Lower leg skin (tissue), 4 donors: ENCODE data around the gene ZNF580. TPM values are rescaled to one million over a fixed set of nuclear protein-coding genes. Genes with fewer than 3 reads are reported as not detected.
A peak's percentile ranks its signal among the peaks of the same experiment; 100 is the strongest.

Experiments used
- DNase-seq, 2 donors: peaks; one replicate each; pipeline ENCODE4 v3.0.0-alpha.2; 2019; ENCODE audit warnings: low spot score in 2 of 2
- H3K4me3 ChIP-seq: fragments of 200-600 bp; sonication (generic); 2 replicates; pipeline ENCODE4 v1.5.1; 2017; ENCODE audit warnings: mild to moderate bottlenecking, low read depth; ENCODE audit not compliant: poor library complexity, severe bottlenecking
- POLR2A ChIP-seq, 2 donors: fragments of 450-650 bp; IDR thresholded peaks; one replicate each; pipeline ENCODE4 v1.6.1; 2016 to 2017; ENCODE audit warnings: antibody characterized with exemption in 2 of 2, mild to moderate bottlenecking in 1 of 2, moderate library complexity in 1 of 2
- WGBS, 2 donors: methylation state at CpG; one replicate each; pipeline ENCODE4 v1.1.5; 2018; 5-methylcytosine and 5-hydroxymethylcytosine counted together
- intact Hi-C: fragments of 100-400 bp; cut with DNase I; formaldehyde crosslinking; loops from one replicate; pipeline ENCODE4 v1.15.0; 2023; ENCODE audit warnings: low total_unique reads
- total RNA-seq, 4 donors: library from RNA; depleted of rRNA; stranded (reverse); fragments of >200 nt; gene quantifications; one replicate each; pipeline ENCODE4 v1.1.0, GENCODE V29; 2016
- TF ChIP-seq, protein P1 (sequence below), 3 donors: fragments of 450-650 bp; IDR thresholded peaks; one replicate each; pipeline ENCODE4 v1.5.1; 2016; ENCODE audit warnings: antibody characterized with exemption in 3 of 3, mild to moderate bottlenecking in 3 of 3, moderate library complexity in 2 of 3

The ZNF580 gene
- total RNA-seq, 4 donors from 2014 or later = 14.1 to 38.0 (median 22.9) TPM

DNA sequence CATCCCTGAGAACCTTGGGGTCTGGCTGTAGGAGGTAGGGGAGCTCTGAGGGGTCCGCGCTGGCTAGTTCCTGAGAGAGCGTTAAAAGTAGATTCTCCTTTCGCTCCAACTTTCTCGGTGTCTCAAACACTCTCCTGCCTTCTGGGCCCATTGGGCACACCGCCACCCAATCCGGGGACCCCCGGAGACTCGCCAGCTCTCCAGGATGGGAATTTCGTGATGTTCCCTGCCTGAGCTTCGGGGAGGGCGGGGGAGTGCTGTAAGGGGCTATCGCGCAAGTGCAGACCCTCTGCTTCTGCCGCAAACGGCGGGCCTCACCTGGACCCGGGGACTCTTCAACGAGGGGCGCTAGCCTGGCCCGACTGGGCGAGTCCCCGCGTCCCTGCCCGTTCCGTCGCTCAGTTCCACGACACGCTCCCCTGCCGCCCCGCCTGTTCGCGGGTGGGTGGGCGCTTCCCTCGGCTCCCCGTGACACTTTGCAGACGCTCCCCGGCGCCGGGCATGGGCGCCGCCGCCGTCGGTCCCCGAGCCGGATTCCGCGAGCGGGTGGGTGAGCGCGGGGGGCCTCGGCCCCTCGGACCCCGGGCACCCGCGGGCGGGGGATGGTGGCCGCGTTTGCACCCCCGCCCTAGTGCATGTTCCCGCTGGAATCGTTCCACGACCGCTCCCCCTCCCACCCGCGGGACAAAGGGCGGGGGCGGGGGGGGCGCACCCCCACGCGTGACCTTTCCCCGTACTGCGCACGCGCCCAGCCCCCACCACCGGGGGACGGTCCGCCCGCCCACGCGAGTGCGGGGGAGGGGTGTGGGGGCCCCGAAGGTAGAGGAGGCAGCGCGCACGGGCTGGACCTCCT is 7.2 kb downstream of the ZNF580 start, which contains the start of gene CCDC106:
Gene CCDC106 (plus strand): TSS at position 481 of the 853 bp plus-strand sequence. CDS start 835 bp downstream, outside the sequence.
- WGBS, 2 donors = 1 to 4% methylated on average over 20 to 36 of the region's 87 CpGs
- intact Hi-C loops = no loop called here
- TF ChIP-seq, protein P1, sequence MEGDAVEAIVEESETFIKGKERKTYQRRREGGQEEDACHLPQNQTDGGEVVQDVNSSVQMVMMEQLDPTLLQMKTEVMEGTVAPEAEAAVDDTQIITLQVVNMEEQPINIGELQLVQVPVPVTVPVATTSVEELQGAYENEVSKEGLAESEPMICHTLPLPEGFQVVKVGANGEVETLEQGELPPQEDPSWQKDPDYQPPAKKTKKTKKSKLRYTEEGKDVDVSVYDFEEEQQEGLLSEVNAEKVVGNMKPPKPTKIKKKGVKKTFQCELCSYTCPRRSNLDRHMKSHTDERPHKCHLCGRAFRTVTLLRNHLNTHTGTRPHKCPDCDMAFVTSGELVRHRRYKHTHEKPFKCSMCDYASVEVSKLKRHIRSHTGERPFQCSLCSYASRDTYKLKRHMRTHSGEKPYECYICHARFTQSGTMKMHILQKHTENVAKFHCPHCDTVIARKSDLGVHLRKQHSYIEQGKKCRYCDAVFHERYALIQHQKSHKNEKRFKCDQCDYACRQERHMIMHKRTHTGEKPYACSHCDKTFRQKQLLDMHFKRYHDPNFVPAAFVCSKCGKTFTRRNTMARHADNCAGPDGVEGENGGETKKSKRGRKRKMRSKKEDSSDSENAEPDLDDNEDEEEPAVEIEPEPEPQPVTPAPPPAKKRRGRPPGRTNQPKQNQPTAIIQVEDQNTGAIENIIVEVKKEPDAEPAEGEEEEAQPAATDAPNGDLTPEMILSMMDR (IDR thresholded peaks at IDR 0.05) = no peak
- no peak for TF ChIP-seq POLR2A (IDR thresholded peaks at IDR 0.05)
- peak within 1 kb of the TSS; percentile 64 for H3K4me3 ChIP-seq
- no peak for DNase-seq

DNA sequence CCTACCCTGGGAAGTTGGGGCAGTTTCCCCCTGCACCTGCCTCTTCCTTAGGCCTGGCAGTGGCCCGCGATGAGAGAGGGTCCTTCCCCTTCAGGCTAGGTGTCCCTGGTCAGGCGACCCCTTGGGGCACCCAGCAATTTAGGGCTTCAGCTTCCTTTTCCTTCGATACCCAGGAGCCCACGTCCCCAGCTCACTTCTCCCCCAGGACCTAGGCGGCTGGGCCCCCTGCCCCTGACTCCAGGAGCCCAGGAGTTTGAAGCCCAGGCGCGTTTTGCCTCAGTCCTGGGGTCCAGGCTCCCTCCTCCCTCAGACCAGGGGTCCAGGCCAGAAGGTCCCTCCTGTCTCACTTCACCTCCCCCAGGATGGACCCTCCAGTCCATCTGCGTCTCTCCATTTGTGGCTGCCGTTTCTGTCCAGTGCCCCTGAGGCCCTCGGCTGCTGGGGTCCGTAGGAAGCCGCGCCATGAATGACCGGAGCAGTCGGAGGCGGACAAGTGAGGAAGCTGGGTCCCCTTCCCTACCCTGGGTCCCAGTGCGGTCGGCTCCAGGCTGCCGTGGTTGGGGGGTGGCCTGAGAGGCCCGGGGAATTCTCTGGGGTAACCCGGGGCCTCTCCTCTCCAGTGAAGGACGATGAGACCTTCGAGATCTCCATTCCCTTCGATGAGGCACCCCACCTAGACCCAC is 7.9 kb downstream of the ZNF580 start:
- WGBS, 2 donors = 26 to 40% methylated on average over 18 to 25 of the region's 25 CpGs
- DNase-seq = no peak
- intact Hi-C loops = no loop called here
- H3K4me3 ChIP-seq = peak overlapping the region; percentile 64
- no peak for TF ChIP-seq POLR2A (IDR thresholded peaks at IDR 0.05)
- TF ChIP-seq, protein P1 (IDR thresholded peaks at IDR 0.05) = no peak

DNA sequence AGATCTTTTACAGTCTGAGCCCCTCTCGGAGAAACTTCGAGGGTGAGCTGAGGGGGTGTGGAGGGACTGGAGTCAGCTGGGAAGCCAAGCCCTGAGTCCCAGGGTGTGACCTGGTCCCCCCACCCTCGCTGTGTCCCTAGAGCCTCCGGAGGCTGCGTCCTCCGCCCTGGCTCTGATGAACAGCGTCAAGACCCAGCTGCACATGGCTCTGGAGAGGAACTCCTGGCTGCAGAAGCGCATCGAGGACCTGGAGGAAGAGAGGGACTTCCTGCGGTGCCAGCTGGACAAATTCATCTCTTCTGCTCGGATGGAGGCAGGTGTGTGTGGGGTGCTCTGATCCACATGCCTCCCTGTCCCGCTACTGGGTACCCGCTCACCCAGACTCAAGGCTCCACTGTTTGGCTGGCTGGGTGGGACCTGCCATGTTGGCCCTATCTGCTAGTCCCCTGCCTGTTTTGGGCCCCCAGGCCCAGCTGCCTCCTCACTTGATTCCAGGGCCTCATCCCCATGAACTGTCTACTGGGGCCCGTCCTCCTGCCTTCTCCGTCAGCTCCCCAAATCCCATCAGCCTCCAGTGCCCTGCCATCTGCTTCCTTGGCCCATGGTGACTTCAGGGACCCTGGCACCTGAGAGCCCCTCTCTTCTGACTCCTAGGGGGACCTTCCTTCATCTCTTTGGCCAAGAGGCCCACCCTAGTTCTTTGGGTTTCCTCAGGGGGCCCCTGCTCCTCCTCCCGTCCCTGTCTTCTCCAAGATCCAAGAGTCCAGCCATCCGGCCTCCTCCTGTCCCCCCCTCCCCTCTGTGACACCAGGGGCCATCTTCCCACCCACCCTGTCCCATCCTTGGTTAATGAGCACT is 8.7 kb downstream of the ZNF580 start:
- no peak for DNase-seq
- TF ChIP-seq POLR2A (IDR thresholded peaks at IDR 0.05) = no peak
- TF ChIP-seq, protein P1 (IDR thresholded peaks at IDR 0.05) = no peak
- no peak overlapping the region for H3K4me3 ChIP-seq
- 71 to 90% methylated on average over 7 to 16 of the region's 17 CpGs for WGBS, 2 donors
- intact Hi-C loops = no loop called here

DNA sequence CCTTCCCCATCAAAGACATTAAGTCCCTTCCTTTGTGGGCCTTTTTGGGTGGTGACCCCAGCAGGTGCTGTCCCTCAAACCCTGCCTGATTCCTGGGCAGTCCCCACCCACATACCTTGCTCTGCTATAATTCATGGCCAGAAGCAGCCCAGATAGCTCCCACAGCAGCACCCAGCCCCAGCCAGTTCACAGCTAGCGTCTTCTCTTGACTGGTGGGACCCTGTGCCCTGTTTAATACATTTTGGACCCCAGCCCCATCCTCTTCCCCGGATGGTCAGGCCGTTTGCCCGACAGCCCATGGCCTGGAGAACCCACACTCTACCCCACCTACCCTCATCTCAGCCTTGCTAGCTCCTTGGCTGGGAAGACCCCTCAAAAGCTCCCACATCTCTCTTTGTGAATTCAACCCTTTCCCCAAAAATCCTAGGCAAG is 9.3 kb downstream of the ZNF580 start:
- TF ChIP-seq, protein P1 (IDR thresholded peaks at IDR 0.05) = no peak
- no peak for TF ChIP-seq POLR2A (IDR thresholded peaks at IDR 0.05)
- no peak overlapping the region for H3K4me3 ChIP-seq
- DNase-seq = no peak
- WGBS, 2 donors = 83 to 85% methylated on average over 4 of the region's 4 CpGs
- intact Hi-C loops = no loop called here

DNA sequence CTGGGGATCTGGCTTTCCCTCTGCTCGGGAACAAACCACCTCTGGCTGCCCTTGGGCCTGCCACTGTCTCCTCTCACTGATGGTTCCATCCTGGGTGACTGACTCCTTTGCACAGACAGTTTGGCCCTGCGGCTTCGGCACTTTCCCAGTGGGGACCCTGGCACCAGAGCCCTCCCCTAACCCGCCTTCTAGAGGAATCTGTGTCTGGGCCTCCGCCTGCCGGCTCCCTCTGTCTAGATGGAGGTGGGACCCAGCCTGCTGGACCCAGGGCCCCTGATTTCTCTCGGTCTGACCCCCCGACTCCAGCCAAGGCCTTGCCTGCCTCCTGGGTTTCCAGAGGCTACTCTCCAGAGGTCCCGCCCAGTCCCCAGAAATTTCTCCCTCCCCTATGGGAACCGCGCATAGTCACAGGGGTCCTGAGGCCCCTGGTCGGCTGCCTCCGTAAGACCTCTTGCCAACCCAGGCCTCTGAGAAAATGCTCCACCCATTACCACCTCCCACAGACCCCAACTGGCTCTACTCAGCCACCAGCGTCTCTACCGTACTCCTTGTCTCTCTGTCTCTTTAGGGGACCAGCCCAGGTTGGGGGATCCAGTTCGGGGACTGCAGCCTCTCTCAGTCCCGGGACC is 9.9 kb downstream of the ZNF580 start:
- TF ChIP-seq POLR2A (IDR thresholded peaks at IDR 0.05) = no peak
- TF ChIP-seq, protein P1 (IDR thresholded peaks at IDR 0.05) = no peak
- DNase-seq = no peak
- no peak overlapping the region for H3K4me3 ChIP-seq
- WGBS, 2 donors = 94 to 95% methylated on average over 15 to 17 of the region's 17 CpGs
- intact Hi-C loops = no loop called here
